ENCODE measurements around the gene KRT16.
A peak's percentile ranks its signal among the peaks of the same experiment; 100 is the strongest.
"Not testable (repeated sequence)": the region's sequence is repeated elsewhere in the genome, so short reads cannot be mapped to it uniquely, and the experiment has no call there.

The KRT16 gene

DNA sequence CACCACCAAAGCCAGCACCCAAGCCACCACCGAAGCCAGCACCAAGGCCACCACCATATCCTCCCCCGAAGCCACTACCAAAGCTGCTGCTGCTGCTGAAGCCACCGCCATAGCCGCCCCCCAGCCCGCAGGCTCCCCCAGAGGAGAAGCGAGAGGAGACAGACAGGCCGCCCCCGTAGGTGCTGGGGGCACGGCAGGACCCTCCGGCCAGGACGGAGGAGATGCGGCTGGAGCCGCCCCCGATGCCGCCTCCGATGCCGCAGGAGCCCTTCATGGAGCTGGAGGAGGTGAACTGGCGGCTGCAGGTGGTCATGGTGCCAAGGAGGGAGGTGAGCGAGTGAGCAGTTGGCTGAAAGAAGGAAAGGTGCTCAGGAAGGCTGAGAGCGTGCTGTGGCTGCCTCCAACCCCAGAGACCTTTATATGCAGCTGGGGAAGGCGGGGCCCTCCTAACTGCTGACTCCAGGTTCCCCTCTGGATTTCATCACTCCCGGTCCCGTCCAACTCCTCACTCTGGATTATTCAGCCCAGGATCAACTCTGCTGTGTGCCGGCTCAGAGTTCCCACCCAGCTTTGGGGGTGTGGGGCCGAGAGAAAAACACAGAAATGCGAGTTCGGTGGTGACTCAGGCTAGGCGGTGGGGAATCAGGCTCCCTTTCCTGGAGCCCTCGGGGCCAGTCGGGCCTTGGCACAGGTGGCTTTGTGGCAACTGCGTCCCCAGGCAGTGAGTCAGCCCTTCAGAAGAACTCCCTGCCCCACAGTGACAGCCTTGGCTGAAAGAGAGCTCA is at the start of gene KRT16:
KRT16 (minus strand) TSS at position 392 of the 785 bp plus-strand sequence; CDS start at position 313, 79 bp downstream.
- H3K36me3 ChIP-seq (ENCODE audit: control insufficient read depth, insufficient read depth, low read length); H3K9me3 ChIP-seq (ENCODE audit: control insufficient read depth, low read length); H3K9ac ChIP-seq (ENCODE audit: low read length); H3K4me1 ChIP-seq (ENCODE audit: control insufficient read depth, insufficient read depth, low read length); H3K4me3 ChIP-seq (ENCODE audit: low read length): not testable (repeated sequence)
- H3K27me3 ChIP-seq (ENCODE audit: control insufficient read depth, insufficient read depth, low read length) = peaks cover 17% of the 10 kb centered on the region

DNA sequence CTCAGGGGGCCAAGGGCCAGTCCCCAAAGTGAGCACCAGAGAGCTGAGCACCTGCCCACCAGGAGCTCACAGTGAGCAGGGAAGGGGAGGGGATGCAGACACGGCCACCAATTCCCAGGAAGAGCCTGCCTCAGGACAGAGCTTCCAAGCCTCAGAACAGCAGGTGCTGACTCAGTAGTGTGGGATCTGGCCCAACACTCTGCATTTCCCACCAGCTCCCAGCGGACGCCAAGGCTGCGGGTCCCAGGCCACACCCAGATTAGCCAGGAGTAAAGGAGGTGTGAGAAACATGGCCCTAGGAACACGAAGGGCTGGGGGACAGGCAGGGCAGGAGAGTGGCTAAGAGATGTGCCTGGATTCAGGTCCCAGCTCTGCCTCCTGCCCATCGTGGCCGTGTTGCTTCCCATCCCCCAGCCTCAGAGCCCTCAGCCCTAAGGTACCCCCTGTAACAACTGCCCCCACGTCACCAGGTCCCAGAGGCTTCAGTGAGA is 47.7 kb upstream of the KRT16 start:
- Histone ChIP-seq H3K36me3 (ENCODE audit: control insufficient read depth, insufficient read depth, low read length) (no peaks in the 10 kb centered on the region), H3K4me1 (ENCODE audit: control insufficient read depth, insufficient read depth, low read length) (peaks cover 75% of the 10 kb centered on the region), H3K4me3 (ENCODE audit: low read length) (no peak overlapping the region), H3K9me3 (ENCODE audit: control insufficient read depth, low read length) (no peaks in the 10 kb centered on the region), H3K27me3 (ENCODE audit: control insufficient read depth, insufficient read depth, low read length) (no peaks in the 10 kb centered on the region), H3K9ac (ENCODE audit: low read length) (no peak overlapping the region)

DNA sequence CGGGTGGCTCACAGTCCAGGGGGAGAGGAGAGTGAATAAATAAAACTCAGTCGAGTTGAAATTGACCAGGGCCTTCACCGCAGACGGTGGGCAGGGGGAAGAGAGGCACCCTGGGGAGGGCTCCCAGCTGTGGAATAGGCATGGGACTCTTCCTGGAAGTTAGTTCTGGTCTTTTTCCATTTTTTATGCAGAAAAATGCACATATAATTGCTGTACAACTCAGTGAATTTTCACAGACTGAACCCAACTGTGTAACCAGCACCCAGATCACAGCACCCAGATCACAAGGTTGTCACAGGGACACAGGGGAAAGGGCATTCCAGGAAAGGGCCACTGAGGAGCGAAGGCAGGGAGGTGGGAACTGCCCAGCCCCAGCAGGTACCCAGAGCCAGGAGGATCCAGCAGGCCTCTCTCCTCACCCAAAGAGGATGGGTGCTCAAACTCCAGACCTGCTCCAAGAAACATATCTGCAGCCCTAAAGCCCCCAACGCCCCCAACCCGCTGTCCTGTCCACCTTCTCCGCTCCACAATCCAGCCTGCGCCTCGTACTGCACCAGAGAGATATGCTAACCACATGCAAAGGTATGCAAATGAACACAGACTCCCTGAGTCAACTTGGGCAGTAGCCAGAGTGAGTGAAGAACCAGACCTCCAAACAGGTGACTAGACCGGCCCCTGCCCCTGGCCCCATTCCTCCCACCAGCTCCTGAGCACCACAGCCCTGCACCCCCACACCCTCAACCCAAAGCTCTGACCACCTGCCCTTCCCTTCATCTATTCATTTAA is 47.1 kb upstream of the KRT16 start:
- Histone ChIP-seq H3K9ac (ENCODE audit: low read length) (peak overlapping the region; percentile 89), H3K4me3 (ENCODE audit: low read length) (no peak overlapping the region), H3K27me3 (ENCODE audit: control insufficient read depth, insufficient read depth, low read length) (no peaks in the 10 kb centered on the region), H3K36me3 (ENCODE audit: control insufficient read depth, insufficient read depth, low read length) (no peaks in the 10 kb centered on the region), H3K4me1 (ENCODE audit: control insufficient read depth, insufficient read depth, low read length) (peaks cover 77% of the 10 kb centered on the region), H3K9me3 (ENCODE audit: control insufficient read depth, low read length) (no peaks in the 10 kb centered on the region)

DNA sequence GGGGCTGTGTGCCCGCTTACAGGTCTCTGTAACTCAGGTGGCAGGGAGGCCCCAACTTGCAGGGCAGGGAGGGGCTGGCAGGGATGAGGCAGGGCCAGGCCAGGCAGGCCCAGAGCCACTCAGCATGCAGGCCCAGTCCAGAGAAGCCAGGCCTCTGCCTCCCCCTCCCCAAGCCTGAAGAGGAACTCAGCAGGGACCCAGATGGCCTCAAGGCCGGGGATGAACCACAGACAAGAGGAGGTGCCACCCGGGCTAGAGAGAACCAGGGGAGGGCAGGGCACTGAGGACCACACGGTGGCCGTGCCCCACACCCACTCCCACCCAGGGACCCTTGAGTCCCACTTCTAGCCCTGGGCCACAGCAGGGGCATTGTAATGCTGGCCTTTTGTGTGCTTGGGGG is 46.3 kb upstream of the KRT16 start:
- peaks cover 77% of the 10 kb centered on the region for H3K4me1 ChIP-seq (ENCODE audit: control insufficient read depth, insufficient read depth, low read length)

DNA sequence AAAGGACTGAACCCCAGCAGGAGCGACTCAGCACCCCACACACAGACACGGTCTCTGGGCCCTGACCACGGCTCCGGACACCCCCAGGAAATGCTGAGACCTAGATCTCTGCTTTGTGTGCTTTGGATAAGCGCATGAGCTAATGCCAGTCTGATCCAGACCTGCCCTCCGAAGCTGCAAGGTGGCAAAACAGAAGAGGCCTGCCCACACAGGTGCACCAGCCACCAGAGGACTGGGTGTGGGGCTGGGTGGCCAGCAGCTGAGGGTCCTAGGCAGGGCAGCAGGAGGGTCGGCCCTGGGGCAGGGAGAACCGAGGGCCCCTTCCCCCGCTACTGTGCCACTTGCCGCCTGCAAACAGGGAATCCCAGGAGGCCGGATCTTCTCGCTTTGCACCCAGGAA is 45.4 kb upstream of the KRT16 start:
- H3K36me3 ChIP-seq (ENCODE audit: control insufficient read depth, insufficient read depth, low read length) = no peaks in the 10 kb centered on the region
- H3K9me3 ChIP-seq (ENCODE audit: control insufficient read depth, low read length) = no peaks in the 10 kb centered on the region
- peaks cover 85% of the 10 kb centered on the region for H3K4me1 ChIP-seq (ENCODE audit: control insufficient read depth, insufficient read depth, low read length)
- peak overlapping the region; percentile 89 for H3K9ac ChIP-seq (ENCODE audit: low read length)
- no peak overlapping the region for H3K4me3 ChIP-seq (ENCODE audit: low read length)
- H3K27me3 ChIP-seq (ENCODE audit: control insufficient read depth, insufficient read depth, low read length) = no peaks in the 10 kb centered on the region

More for the DNA sequence above, 46.3 kb upstream of the KRT16 start:
- H3K36me3 ChIP-seq (ENCODE audit: control insufficient read depth, insufficient read depth, low read length) = no peaks in the 10 kb centered on the region
- H3K4me3 ChIP-seq (ENCODE audit: low read length) = no peak overlapping the region
- H3K9ac ChIP-seq (ENCODE audit: low read length) = peak overlapping the region; percentile 89
- H3K9me3 ChIP-seq (ENCODE audit: control insufficient read depth, low read length) = no peaks in the 10 kb centered on the region
- no peaks in the 10 kb centered on the region for H3K27me3 ChIP-seq (ENCODE audit: control insufficient read depth, insufficient read depth, low read length)

DNA sequence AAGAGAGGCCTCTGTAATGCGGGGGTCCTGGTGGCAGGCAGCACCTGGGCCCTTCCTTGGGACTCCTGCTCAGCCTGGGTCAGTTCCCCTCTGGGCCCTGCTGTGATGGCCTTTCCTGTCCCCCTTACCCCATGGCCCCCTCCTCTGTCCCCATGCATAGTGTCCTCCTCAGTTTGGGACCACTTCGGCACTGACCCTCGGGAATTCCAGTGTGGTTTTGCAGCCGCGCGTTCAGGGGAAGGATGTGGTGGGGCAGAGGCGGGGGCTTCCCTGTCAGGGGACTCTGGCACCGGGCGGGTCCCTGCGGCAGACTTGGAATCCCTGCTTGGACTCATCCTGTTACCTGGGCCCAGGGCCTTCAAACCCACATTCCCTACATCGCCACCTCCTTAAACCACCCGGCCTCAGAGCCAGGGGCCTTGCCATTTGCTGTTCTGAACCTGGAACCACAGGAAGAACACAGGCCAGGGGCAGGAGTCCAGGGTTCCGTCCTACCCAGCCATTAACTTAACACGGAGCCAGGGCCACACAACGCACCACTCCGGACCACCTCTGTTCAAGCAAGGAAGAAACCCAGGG is 44.7 kb upstream of the KRT16 start:
- Histone ChIP-seq H3K27me3 (ENCODE audit: control insufficient read depth, insufficient read depth, low read length) (no peaks in the 10 kb centered on the region), H3K4me3 (ENCODE audit: low read length) (no peak overlapping the region), H3K9me3 (ENCODE audit: control insufficient read depth, low read length) (no peaks in the 10 kb centered on the region), H3K36me3 (ENCODE audit: control insufficient read depth, insufficient read depth, low read length) (no peaks in the 10 kb centered on the region), H3K9ac (ENCODE audit: low read length) (peak overlapping the region; percentile 89), H3K4me1 (ENCODE audit: control insufficient read depth, insufficient read depth, low read length) (peaks cover 85% of the 10 kb centered on the region)

DNA sequence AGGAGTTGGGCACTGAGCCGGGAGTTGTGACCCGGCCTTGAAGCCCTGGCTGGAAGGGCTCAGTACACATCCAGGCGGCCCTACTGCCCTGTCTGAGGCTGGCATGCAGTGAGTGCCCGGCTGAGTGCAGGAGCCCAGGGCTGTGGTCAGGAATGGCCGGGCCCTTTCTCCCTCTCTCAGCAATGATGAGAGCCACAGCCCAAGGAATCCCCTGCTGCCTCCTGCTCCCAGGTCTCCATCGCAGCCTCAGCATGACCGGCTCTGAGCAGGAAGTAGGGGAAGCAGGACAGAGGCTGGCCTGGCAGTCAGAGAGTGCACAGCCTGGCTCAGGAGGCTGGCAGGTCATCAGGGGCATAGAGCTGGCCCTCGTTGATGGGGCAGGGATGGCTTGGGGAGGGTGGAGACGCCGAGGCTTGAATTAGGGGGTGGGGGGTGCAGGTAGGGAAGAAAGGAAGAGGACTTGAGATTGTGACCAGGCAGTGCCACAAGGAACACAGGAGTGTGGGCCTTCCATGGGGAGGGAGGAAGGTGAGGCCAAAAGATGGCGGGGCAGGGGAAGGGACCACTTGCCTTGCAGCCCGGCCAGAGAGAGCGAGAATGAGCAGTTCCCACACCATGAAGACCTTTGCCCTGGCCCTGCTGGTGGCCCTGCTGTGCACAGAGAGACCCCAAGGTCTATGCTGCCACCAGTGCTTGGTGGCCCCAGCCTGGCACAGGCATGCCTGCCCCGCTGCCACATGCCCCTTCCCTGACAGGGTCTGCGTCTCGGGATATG is 43.9 kb upstream of the KRT16 start:
- H3K9me3 ChIP-seq (ENCODE audit: control insufficient read depth, low read length) = no peaks in the 10 kb centered on the region
- H3K4me1 ChIP-seq (ENCODE audit: control insufficient read depth, insufficient read depth, low read length) = peaks cover 93% of the 10 kb centered on the region
- no peaks in the 10 kb centered on the region for H3K36me3 ChIP-seq (ENCODE audit: control insufficient read depth, insufficient read depth, low read length)
- H3K4me3 ChIP-seq (ENCODE audit: low read length) = no peak overlapping the region
- no peaks in the 10 kb centered on the region for H3K27me3 ChIP-seq (ENCODE audit: control insufficient read depth, insufficient read depth, low read length)
- H3K9ac ChIP-seq (ENCODE audit: low read length) = peak overlapping the region; percentile 89

DNA sequence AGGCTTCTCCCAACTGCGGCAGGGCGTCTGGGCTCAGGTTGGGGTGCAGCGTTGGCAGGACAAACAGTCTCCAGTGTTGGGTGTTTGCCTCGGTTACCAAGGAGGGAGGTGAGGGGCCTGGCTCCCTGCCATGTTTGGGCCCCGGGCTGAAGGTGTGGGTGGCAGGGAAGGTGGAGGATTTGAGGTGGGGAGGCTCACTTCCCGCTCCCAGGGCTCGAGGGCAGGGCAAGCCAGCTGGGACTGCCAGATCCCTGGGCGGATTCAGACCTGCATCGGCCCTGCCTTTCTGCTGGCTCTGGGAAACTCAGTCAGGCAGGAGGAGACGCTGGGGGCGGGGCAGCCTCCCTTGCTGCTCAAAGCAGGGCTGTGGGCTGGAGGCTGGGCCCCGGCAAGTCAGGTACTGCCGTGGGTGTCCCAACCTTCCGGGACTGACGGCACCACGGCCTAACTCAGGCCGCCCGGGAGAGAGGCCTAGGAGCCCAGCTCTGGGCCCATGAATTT is 43.1 kb upstream of the KRT16 start:
- no peaks in the 10 kb centered on the region for H3K9me3 ChIP-seq (ENCODE audit: control insufficient read depth, low read length)
- H3K36me3 ChIP-seq (ENCODE audit: control insufficient read depth, insufficient read depth, low read length) = no peaks in the 10 kb centered on the region

DNA sequence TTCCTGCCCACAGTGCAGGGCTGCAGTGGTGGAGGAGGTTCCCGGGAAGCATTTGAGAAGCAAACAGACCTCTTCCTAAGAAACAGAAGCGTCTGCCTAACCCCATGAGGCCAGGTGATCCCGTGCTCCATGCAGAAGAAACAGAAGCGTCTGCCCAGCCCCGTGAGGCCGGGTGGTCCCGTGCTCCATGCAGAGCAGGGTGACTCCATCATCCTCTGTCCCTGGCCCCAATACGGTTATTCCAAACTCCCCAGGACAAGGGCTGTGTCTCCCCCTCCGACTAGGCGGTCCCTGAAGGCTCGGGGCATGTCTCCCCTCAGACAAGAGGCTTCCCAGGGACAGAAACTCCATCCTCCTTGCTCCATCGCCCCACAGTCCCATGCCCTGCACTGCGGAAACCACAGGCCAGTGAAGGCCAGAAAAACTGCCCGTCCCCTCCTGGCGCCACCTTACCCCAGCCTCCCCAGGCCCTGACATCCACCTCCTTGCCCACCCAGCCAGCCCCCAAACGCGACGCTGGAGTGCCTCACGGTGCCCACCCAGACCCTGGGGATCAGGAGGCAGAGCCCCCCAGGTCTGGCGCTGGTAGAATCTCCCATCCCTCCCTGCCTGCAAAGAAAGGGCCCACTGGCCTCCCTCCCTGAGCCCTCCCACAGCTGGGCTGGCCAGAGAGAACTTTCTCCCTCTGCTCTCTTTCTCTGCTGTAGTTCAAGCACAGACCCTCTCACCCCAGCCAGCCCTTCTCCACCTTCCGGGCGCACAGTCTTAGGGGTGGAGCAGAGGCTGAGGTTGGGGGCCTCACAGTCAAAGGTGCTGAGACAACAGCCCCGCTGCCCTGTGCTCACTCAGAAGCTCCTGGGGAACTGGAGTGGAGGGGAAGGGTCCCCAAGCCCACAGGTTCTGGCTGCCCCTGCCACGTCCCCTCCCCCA is 42.4 kb upstream of the KRT16 start:
- H3K27me3 ChIP-seq (ENCODE audit: control insufficient read depth, insufficient read depth, low read length) = no peaks in the 10 kb centered on the region
- H3K4me1 ChIP-seq (ENCODE audit: control insufficient read depth, insufficient read depth, low read length) = peaks cover 99% of the 10 kb centered on the region
- H3K9me3 ChIP-seq (ENCODE audit: control insufficient read depth, low read length) = no peaks in the 10 kb centered on the region
- H3K9ac ChIP-seq (ENCODE audit: low read length) = peak overlapping the region; percentile 93
- no peaks in the 10 kb centered on the region for H3K36me3 ChIP-seq (ENCODE audit: control insufficient read depth, insufficient read depth, low read length)
- no peak overlapping the region for H3K4me3 ChIP-seq (ENCODE audit: low read length)

More for the DNA sequence above, 43.1 kb upstream of the KRT16 start:
- Histone ChIP-seq H3K9ac (ENCODE audit: low read length) (peak overlapping the region; percentile 93), H3K27me3 (ENCODE audit: control insufficient read depth, insufficient read depth, low read length) (no peaks in the 10 kb centered on the region), H3K4me3 (ENCODE audit: low read length) (no peak overlapping the region), H3K4me1 (ENCODE audit: control insufficient read depth, insufficient read depth, low read length) (peaks cover 99% of the 10 kb centered on the region)

- Histone ChIP-seq H3K27me3 (ENCODE audit: control insufficient read depth, insufficient read depth, low read length) (no peaks in the 10 kb centered on the region), H3K9me3 (ENCODE audit: control insufficient read depth, low read length) (no peaks in the 10 kb centered on the region), H3K9ac (ENCODE audit: low read length) (peak overlapping the region; percentile 93), H3K36me3 (ENCODE audit: control insufficient read depth, insufficient read depth, low read length) (no peaks in the 10 kb centered on the region), H3K4me3 (ENCODE audit: low read length) (no peak overlapping the region), H3K4me1 (ENCODE audit: control insufficient read depth, insufficient read depth, low read length) (peaks cover 99% of the 10 kb centered on the region)
Observed at GRCh38 chr17:41653892-41654677, 41.5 kb upstream of the KRT16 start.
